PC-3 (cell line): ENCODE results near the gene KHK. TPM values are rescaled to one million over a fixed set of nuclear protein-coding genes. Genes with fewer than 3 reads are reported as not detected.

Source experiments
- ATAC-seq: fragments of 200-7000 bp; cut with Tn5 transposase; 2 replicates; pipeline ENCODE4 v1.9.1; 2020; ENCODE audit warnings: mild to moderate bottlenecking, moderate library complexity
- BruUV-seq: library from RNA; stranded (reverse); fragments of 400-500 nt; replicated peaks from 2 replicates; lab custom pipeline; 2021; lab: Mats Ljungman, UMichigan
- CTCF ChIA-PET: fragments of 300-600 bp; sonication (Branson Sonifier 250); formaldehyde crosslinking; loops from one replicate; lab custom pipeline; 2022; ENCODE audit warnings: antibody characterized with exemption; lab: Charles Lee
- POLR2A ChIA-PET: fragments of 300-600 bp; sonication (Branson Sonifier 250); formaldehyde crosslinking; loops from one replicate; lab custom pipeline; 2022; ENCODE audit warnings: antibody characterized with exemption; ENCODE audit not compliant: unreplicated experiment; lab: Charles Lee
- DNase-seq: peaks from one replicate; pipeline ENCODE4 v3.0.0-alpha.2; 2015
- H2AFZ ChIP-seq: fragments of 300-600 bp; sonication (generic); 2 replicates; pipeline ENCODE4 v1.6.0; 2016; ENCODE audit warnings: antibody characterized with exemption, low read length
- H3F3A ChIP-seq: fragments of 300-600 bp; sonication (generic); one replicate; pipeline ENCODE4 v1.6.0; 2017; ENCODE audit warnings: antibody characterized with exemption, low read length, control low read depth, mild to moderate bottlenecking; ENCODE audit not compliant: unreplicated experiment
- H3K27ac ChIP-seq: fragments of 300-600 bp; sonication (generic); 2 replicates; pipeline ENCODE4 v1.5.1; 2016; ENCODE audit warnings: mild to moderate bottlenecking, low read length
- H3K27me3 ChIP-seq: fragments of 300-600 bp; sonication (generic); 2 replicates; pipeline ENCODE4 v1.6.1; 2016; ENCODE audit warnings: low read length, mixed read lengths
- H3K36me3 ChIP-seq: fragments of 300-600 bp; sonication (generic); 2 replicates; pipeline ENCODE4 v1.6.1; 2016; ENCODE audit warnings: low read depth, mixed run types, low read length, mixed read lengths
- H3K4me1 ChIP-seq: fragments of 300-600 bp; sonication (generic); 2 replicates; pipeline ENCODE4 v1.5.1; 2016; ENCODE audit warnings: low read length; ENCODE audit not compliant: insufficient read depth
- H3K4me2 ChIP-seq: fragments of 300-600 bp; sonication (generic); 2 replicates; pipeline ENCODE4 v1.6.0; 2016; ENCODE audit warnings: low read length
- H3K4me3 ChIP-seq: fragments of 300-600 bp; sonication (generic); 2 replicates; pipeline ENCODE4 v1.5.1; 2016; ENCODE audit warnings: mild to moderate bottlenecking, low read length, mixed read lengths
- H3K79me2 ChIP-seq: fragments of 300-600 bp; sonication (generic); 2 replicates; pipeline ENCODE4 v1.6.1; 2017; ENCODE audit warnings: low read length, mixed read lengths
- H3K9ac ChIP-seq: fragments of 300-600 bp; sonication (generic); 2 replicates; pipeline ENCODE4 v1.6.0; 2016; ENCODE audit warnings: mild to moderate bottlenecking, low read length
- H3K9me2 ChIP-seq: fragments of 300-600 bp; sonication (generic); replicated peaks from 2 replicates; pipeline ENCODE4 v1.6.1; 2016; ENCODE audit warnings: mixed run types, low read length, mixed read lengths
- H3K9me3 ChIP-seq: fragments of 300-600 bp; sonication (generic); 2 replicates; pipeline ENCODE4 v1.6.1; 2016; ENCODE audit warnings: low read length, mixed read lengths
- H4K20me1 ChIP-seq: fragments of 300-600 bp; sonication (generic); 2 replicates; pipeline ENCODE4 v1.6.1; 2016; ENCODE audit warnings: low read length, mixed read lengths
- EZH2 ChIP-seq: fragments of 300-600 bp; sonication (generic); IDR thresholded peaks from one replicate; pipeline ENCODE4 v1.6.1; 2017; ENCODE audit warnings: antibody characterized with exemption, mild to moderate bottlenecking, low read length; ENCODE audit not compliant: unreplicated experiment
- EZH2phosphoT487 ChIP-seq: fragments of 300-600 bp; sonication (generic); IDR thresholded peaks from 2 replicates; pipeline ENCODE4 v1.6.1; 2018; ENCODE audit warnings: mild to moderate bottlenecking, antibody characterized with exemption, low read length, borderline replicate concordance
- intact Hi-C: fragments of 100-400 bp; cut with micrococcal nuclease; formaldehyde crosslinking; loops from 2 replicates; pipeline ENCODE4 v1.9.0; 2023
- total RNA-seq: library from RNA; depleted of rRNA; stranded (reverse); fragments of >200 nt; gene quantifications from 2 replicates; pipeline ENCODE4 v1.2.3, GENCODE V29; 2014
- TF ChIP-seq, protein P1 (sequence below): fragments of 300-600 bp; sonication (generic); conservative IDR thresholded peaks from 2 replicates; pipeline ENCODE4 v1.5.1; 2017; ENCODE audit warnings: antibody characterized with exemption, low read depth, mild to moderate bottlenecking, low read length

The KHK gene
- total RNA-seq, 1 experiment from 2014 or later = 11.0 TPM

DNA sequence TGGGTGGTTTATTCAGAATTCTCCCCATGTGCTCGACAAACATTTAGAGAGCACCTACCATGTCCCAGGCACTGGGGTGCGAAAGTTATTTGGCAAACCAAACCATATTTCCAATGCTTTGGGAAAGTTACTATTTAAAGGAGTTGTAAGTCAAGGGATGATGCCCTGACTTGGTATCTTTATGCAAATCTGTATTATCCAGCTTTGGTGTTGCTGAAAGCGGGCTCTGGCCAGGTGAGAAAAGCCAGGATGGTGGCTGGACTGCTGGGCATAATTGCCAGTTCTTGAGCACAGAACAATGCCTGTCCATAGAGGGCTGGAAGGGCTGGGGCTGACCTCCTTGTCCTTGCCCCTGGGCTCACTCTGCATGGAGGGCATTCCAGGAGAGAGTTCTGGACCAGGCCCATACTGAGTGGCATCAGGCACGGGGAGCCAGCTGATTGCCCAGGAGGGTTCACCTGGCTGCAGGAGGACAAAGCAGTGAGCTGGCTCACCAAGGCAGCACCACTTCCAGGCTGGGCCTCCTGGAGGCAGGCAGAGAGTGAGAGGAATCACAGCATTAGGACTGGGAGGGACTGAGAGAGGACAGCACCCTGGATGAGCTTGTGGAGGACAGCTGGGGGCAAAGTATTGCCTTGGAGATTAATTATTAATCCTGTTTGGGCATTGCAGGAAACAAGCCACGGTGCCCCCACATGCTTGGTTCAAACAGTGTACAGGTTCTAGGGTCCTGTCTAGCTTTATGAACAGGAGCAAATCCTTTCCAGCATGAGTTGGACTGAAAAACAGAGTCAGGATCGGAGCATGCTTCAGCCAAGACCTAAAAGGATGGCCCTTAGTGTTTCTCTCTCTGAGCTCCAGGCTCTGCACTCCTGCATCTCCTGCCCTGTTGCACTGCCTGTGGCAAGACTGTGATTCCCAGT, 7.1 kb downstream of the KHK start:
- Histone ChIP-seq H3K4me1 (no peaks in the 10 kb centered on the region), H3K4me3 (no peak overlapping the region), H3K4me2 (no peak overlapping the region), H2AFZ (no peak overlapping the region), H3K9ac (no peak overlapping the region), H3F3A (no peaks in the 10 kb centered on the region), H3K36me3 (no peaks in the 10 kb centered on the region), H3K27ac (no peak overlapping the region), H3K9me3 (no peaks in the 10 kb centered on the region), H3K9me2 (no peaks in the 10 kb centered on the region), H3K79me2 (no peaks in the 10 kb centered on the region), H3K27me3 (no peaks in the 10 kb centered on the region), H4K20me1 (no peaks in the 10 kb centered on the region)
- ATAC-seq (no peak), DNase-seq (no peak)
- TF ChIP-seq EZH2phosphoT487 (no peak), EZH2 (no peak)
- TF ChIP-seq, protein P1, sequence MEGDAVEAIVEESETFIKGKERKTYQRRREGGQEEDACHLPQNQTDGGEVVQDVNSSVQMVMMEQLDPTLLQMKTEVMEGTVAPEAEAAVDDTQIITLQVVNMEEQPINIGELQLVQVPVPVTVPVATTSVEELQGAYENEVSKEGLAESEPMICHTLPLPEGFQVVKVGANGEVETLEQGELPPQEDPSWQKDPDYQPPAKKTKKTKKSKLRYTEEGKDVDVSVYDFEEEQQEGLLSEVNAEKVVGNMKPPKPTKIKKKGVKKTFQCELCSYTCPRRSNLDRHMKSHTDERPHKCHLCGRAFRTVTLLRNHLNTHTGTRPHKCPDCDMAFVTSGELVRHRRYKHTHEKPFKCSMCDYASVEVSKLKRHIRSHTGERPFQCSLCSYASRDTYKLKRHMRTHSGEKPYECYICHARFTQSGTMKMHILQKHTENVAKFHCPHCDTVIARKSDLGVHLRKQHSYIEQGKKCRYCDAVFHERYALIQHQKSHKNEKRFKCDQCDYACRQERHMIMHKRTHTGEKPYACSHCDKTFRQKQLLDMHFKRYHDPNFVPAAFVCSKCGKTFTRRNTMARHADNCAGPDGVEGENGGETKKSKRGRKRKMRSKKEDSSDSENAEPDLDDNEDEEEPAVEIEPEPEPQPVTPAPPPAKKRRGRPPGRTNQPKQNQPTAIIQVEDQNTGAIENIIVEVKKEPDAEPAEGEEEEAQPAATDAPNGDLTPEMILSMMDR = no peak
- no TSS peak for BruUV-seq
- ChIA-PET CTCF (no interaction called here), POLR2A (no interaction called here)
- intact Hi-C loops = no loop called here

DNA sequence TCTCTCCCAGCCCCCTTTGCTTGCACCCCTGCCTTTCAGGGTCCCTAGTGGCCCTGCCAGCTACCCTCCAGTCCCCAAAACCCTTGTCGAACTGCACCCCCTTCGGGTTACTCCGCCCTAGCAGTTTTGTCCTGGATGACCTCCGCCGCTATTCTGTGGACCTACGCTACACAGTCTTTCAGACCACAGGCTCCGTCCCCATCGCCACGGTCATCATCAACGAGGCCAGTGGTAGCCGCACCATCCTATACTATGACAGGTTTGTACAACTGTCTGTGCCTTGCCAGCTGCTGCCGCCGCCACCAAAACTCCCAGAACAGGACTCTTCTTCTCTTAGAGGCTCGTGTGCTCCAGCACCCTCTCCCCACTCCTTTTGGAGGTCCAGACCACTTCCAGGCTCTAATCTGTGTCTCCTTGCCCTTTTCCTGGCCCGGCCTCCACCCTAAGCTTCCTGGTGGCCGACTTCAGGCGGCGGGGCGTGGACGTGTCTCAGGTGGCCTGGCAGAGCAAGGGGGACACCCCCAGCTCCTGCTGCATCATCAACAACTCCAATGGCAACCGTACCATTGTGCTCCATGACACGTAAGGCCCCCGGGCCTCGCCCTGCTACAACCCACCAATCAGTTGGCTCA, 7.9 kb downstream of the KHK start:
- no peaks in the 10 kb centered on the region for H3K9me2 ChIP-seq
- H2AFZ ChIP-seq = no peak overlapping the region
- no peak overlapping the region for H3K4me2 ChIP-seq
- ATAC-seq (no peak), DNase-seq (no peak)
- no peaks in the 10 kb centered on the region for H3K27me3 ChIP-seq
- no TSS peak for BruUV-seq
- H3F3A ChIP-seq = no peaks in the 10 kb centered on the region
- no peak for TF ChIP-seq EZH2phosphoT487
- TF ChIP-seq, protein P1 = no peak
- TF ChIP-seq EZH2 = no peak
- H3K4me1 ChIP-seq = no peaks in the 10 kb centered on the region
- H3K27ac ChIP-seq = no peak overlapping the region
- H3K4me3 ChIP-seq = no peak overlapping the region
- no peak overlapping the region for H3K9ac ChIP-seq
- ChIA-PET CTCF (no interaction called here), POLR2A (no interaction called here)
- H3K9me3 ChIP-seq = no peaks in the 10 kb centered on the region
- no peaks in the 10 kb centered on the region for H3K36me3 ChIP-seq
- H3K79me2 ChIP-seq = no peaks in the 10 kb centered on the region
- intact Hi-C loops = no loop called here
- no peaks in the 10 kb centered on the region for H4K20me1 ChIP-seq

DNA sequence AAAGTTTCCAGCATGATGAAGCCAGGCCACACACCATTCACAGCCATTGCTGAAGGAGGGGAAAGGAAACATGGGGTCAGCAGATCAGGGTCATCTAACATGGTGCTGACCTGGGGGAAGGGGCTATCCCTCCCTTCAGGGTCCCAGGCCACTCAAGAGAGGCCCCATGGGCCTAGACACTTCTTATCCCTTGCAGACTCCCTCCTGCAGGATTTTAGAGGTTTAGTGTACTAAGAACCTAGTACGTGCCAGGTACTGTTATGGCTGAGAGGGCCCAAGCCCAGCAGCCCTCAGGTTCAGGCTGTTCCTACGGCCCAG, 8.8 kb downstream of the KHK start:
- Histone ChIP-seq H2AFZ (no peak overlapping the region), H3K27ac (no peak overlapping the region), H3F3A (no peaks in the 10 kb centered on the region), H3K9ac (no peak overlapping the region), H3K27me3 (no peaks in the 10 kb centered on the region), H3K9me2 (no peaks in the 10 kb centered on the region), H3K79me2 (no peaks in the 10 kb centered on the region), H4K20me1 (no peaks in the 10 kb centered on the region), H3K4me2 (no peak overlapping the region), H3K4me3 (no peak overlapping the region), H3K4me1 (no peaks in the 10 kb centered on the region), H3K36me3 (no peaks in the 10 kb centered on the region), H3K9me3 (no peaks in the 10 kb centered on the region)
- ChIA-PET POLR2A (no interaction called here), CTCF (no interaction called here)
- TF ChIP-seq, protein P1 = no peak
- no peak for TF ChIP-seq EZH2
- TF ChIP-seq EZH2phosphoT487 = no peak
- ATAC-seq (no peak), DNase-seq (no peak)
- intact Hi-C loops = no loop called here
- no TSS peak for BruUV-seq
